Vagina (tissue), 2 donors: ENCODE data around the gene OR2M5. TPM values are rescaled to one million over a fixed set of nuclear protein-coding genes. Genes with fewer than 3 reads are reported as not detected.

ENCODE experiments used
- DNase-seq, 2 donors: peaks; one replicate each; pipeline ENCODE4 v3.0.0-alpha.2; 2017; ENCODE audit errors: extremely low spot score in 2 of 2
- H3K27ac ChIP-seq: fragments of 200-600 bp; sonication (generic); one replicate; pipeline ENCODE4 v1.5.1; 2019
- H3K27me3 ChIP-seq: fragments of 200-600 bp; sonication (generic); one replicate; pipeline ENCODE4 v1.5.1; 2019
- H3K36me3 ChIP-seq, 2 donors: fragments of 200-600 bp; sonication (generic); one replicate each; pipeline ENCODE4 v1.5.1; 2017 to 2019
- H3K4me1 ChIP-seq: fragments of 200-600 bp; sonication (generic); one replicate; pipeline ENCODE4 v1.5.1; 2019
- H3K4me3 ChIP-seq, 2 donors: fragments of 200-600 bp; sonication (generic); 1 replicate in 1 of 2; 2 replicates in 1 of 2; pipeline ENCODE4 v1.5.1; 2016 to 2019
- H3K9me3 ChIP-seq: fragments of 200-600 bp; sonication (generic); one replicate; pipeline ENCODE4 v1.5.1; 2019
- CTCF ChIP-seq, 3 experiments: fragments of 450-650 bp in 2 of 3; fragments of 200-600 bp in 1 of 3; sonication (generic) in 1 of 3; IDR thresholded peaks; one replicate each; pipeline ENCODE4 v1.5.1; 2017 to 2019; ENCODE audit warnings: antibody characterized with exemption in 3 of 3, mild to moderate bottlenecking in 2 of 3, moderate library complexity in 2 of 3
- POLR2A ChIP-seq, 2 donors: fragments of 450-650 bp; IDR thresholded peaks; one replicate each; pipeline ENCODE4 v1.6.1; 2017; ENCODE audit warnings: antibody characterized with exemption in 2 of 2, mild to moderate bottlenecking in 2 of 2, moderate library complexity in 2 of 2
- POLR2AphosphoS5 ChIP-seq, 2 donors: sonication (generic); formaldehyde crosslinking; IDR thresholded peaks; one replicate each; pipeline ENCODE4 v1.9.0; 2017; ENCODE audit warnings: antibody characterized with exemption in 2 of 2, mild to moderate bottlenecking in 2 of 2, low read depth in 1 of 2; ENCODE audit not compliant: insufficient read depth in 1 of 2
- intact Hi-C: fragments of 100-400 bp; cut with DNase I; formaldehyde crosslinking; loops from one replicate; pipeline ENCODE4 v1.15.1; 2023
- total RNA-seq: library from RNA; depleted of rRNA; stranded (reverse); fragments of >200 nt; gene quantifications from one replicate; pipeline ENCODE4 v1.2.3, GENCODE V29; 2016

OR2M5 gene
- not detected for total RNA-seq

- intact Hi-C loops = no loop called here
- TF ChIP-seq POLR2A (IDR thresholded peaks at IDR 0.05) (no peak), POLR2AphosphoS5 (IDR thresholded peaks at IDR 0.05; ENCODE audit: insufficient read depth in 1 of 2, low read depth in 1 of 2) (no peak), CTCF (IDR thresholded peaks at IDR 0.05) (no peak)
- no peak within 1 kb of the TSS for H3K4me3 ChIP-seq
- DNase-seq = no peak
- no peaks in the 10 kb centered on the region for H3K9me3 ChIP-seq
- no peaks in the 10 kb centered on the region for H3K36me3 ChIP-seq
- H3K27me3 ChIP-seq = no peaks in the 10 kb centered on the region
- H3K4me1 ChIP-seq = no peaks in the 10 kb centered on the region
- H3K27ac ChIP-seq = no peak within 1 kb of the TSS
Observed at GRCh38 chr1:248144513-248145198, at the start of gene OR2M5. TSS of gene OR2M5 (plus strand) at chr1:248145148. CDS start at chr1:248145148, 0 bp downstream.

GRCh38 chr1:248098529-248098928 is 46.4 kb upstream of the OR2M5 start:
- no peaks in the 10 kb centered on the region for H3K9me3 ChIP-seq

GRCh38 chr1:248102847-248103246 is 42.1 kb upstream of the OR2M5 start:
- intact Hi-C loops = no loop called here
- H3K9me3 ChIP-seq = no peaks in the 10 kb centered on the region
- no peak overlapping the region for H3K27ac ChIP-seq
- DNase-seq = no peak
- H3K27me3 ChIP-seq = no peaks in the 10 kb centered on the region
- TF ChIP-seq POLR2AphosphoS5 (IDR thresholded peaks at IDR 0.05; ENCODE audit: insufficient read depth in 1 of 2, low read depth in 1 of 2) = no peak
- TF ChIP-seq CTCF (IDR thresholded peaks at IDR 0.05) = no peak
- TF ChIP-seq POLR2A (IDR thresholded peaks at IDR 0.05) = no peak
- no peak overlapping the region for H3K4me3 ChIP-seq
- H3K4me1 ChIP-seq = no peaks in the 10 kb centered on the region
- H3K36me3 ChIP-seq = no peaks in the 10 kb centered on the region

More at GRCh38 chr1:248098529-248098928, 46.4 kb upstream of the OR2M5 start:
- no peaks in the 10 kb centered on the region for H3K4me1 ChIP-seq
- no peak overlapping the region for H3K27ac ChIP-seq
- H3K36me3 ChIP-seq = no peaks in the 10 kb centered on the region
- H3K4me3 ChIP-seq = no peak overlapping the region
- DNase-seq = no peak
- intact Hi-C loops = no loop called here
- no peak for TF ChIP-seq POLR2A (IDR thresholded peaks at IDR 0.05)
- TF ChIP-seq POLR2AphosphoS5 (IDR thresholded peaks at IDR 0.05; ENCODE audit: insufficient read depth in 1 of 2, low read depth in 1 of 2) = no peak
- TF ChIP-seq CTCF (IDR thresholded peaks at IDR 0.05) = no peak
- H3K27me3 ChIP-seq = no peaks in the 10 kb centered on the region

- H3K36me3 ChIP-seq = no peaks in the 10 kb centered on the region
Observed at GRCh38 chr1:248111157-248111556, 33.8 kb upstream of the OR2M5 start.

More at GRCh38 chr1:248111157-248111556, 33.8 kb upstream of the OR2M5 start:
- Histone ChIP-seq H3K27me3 (no peaks in the 10 kb centered on the region), H3K27ac (no peak overlapping the region), H3K9me3 (peaks cover 10% of the 10 kb centered on the region), H3K4me1 (no peaks in the 10 kb centered on the region), H3K4me3 (no peak overlapping the region)
- no peak for DNase-seq
- intact Hi-C loops = no loop called here
- no peak for TF ChIP-seq CTCF (IDR thresholded peaks at IDR 0.05)
- TF ChIP-seq POLR2A (IDR thresholded peaks at IDR 0.05) = no peak
- TF ChIP-seq POLR2AphosphoS5 (IDR thresholded peaks at IDR 0.05; ENCODE audit: insufficient read depth in 1 of 2, low read depth in 1 of 2) = no peak
